Fibroblast of skin of right quadriceps (primary cell): ENCODE results near the gene R3HDM2.

Source experiments
- DNase-seq: peaks from one replicate; pipeline ENCODE4 v3.0.0-alpha.2; 2013

R3HDM2 gene

DNA sequence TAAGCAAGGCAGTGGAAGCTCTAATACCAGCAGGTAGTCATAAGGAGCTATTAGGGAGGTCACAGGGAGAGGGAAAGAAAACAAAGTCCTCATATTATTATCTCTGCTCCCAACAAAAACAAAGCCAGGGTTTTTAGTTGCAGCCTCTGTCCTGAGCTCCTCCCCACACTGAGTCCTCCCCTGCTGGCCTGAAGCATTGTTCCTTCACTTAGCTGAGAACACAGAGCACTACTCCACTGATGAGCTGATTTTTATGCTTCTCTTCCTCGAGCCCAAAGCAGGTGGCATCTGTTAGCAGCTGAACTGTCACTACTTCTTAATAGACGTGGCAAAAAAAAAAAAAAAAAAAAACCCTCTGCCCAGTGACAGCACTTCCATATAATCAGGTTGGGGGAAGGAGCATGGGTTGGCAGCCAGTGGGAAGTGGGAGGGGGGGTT lies 169.4 kb downstream of the R3HDM2 start:
- DNase-seq: no peak

DNA sequence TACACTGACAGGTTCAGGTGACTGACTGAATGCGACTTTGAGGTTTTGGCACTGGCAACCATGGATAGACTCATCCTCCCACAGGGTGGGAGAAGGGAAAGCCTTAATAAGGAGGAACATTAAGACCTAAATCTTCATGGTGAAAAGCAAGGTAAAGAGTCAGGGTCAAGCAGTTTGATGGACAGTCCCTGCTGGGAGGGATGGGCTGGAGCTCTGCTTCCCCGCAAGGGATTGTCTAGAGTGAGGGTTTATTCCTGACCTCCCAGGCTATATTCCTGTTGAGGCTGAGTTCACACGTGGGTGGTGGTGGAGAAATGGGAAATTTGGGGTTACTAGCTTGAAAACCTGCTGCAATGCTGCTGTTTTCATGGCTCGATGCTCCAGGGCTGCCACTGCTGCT lies 170.5 kb downstream of the R3HDM2 start:
- DNase-seq: no peak

DNA sequence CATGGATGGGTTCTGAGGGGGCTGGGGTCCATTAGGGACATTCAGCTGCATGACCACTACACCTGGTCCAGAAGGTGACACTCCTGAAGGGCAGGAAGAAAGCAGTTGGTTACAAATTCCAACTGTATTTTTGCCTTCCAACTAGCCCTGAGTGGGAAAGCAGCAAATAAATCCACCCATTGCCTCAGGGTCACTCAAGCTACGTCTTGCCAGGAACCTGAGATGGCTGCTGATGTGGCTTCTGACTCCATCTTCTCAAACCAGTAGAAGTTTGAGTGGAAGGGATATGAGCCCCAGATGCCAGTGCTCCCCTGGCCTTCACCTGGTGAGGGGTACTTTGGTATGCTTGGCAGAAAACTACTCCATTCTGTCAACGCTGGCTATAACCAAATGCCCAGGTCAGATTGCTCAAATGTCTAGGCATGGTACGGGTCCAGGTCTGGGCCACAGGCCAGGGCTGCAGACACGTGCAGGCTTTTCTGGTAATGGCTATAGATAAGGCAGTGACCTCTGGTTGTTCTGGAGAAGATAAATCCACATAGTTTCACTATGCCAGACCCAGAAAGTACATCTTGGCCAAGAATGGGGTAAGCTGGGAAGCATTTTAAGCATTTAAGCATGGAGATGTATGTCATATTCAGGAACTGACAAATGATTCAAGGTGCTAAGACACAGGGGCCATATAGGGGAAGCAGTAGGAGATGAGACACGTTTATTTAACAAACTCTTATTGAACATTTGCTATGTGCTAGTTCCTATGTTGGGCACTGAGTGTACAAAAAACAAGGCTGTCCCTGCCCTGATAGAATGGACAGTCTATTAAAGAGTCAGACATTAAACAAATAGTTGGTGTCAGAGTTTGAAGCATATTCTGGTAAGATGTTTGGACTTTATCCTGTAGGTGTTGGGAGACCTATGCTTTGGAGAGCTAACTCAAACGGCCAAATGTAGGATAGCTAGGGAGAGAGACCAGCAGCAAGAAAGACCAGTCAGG lies 171.6 kb downstream of the R3HDM2 start:
- no peak for DNase-seq

DNA sequence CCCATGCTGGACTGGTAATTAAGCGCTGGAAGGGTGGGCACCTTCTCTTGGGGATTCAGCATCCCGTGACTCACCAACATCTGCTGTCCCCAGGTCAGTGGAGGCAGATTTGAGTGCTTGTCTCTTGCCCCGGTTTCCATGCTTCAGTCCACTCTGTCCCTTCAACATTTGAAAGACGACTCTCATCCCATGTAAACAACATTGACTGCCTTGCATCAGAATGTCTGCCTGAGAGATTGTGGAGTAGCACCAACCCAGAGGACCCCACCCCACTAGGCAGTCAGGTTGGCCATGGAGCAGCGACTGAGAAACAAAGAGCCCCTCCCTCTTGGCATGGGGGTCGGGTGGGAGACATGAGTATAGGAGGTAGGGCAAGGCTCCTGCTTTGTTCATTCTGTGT lies 174.9 kb downstream of the R3HDM2 start:
- DNase-seq: no peak

DNA sequence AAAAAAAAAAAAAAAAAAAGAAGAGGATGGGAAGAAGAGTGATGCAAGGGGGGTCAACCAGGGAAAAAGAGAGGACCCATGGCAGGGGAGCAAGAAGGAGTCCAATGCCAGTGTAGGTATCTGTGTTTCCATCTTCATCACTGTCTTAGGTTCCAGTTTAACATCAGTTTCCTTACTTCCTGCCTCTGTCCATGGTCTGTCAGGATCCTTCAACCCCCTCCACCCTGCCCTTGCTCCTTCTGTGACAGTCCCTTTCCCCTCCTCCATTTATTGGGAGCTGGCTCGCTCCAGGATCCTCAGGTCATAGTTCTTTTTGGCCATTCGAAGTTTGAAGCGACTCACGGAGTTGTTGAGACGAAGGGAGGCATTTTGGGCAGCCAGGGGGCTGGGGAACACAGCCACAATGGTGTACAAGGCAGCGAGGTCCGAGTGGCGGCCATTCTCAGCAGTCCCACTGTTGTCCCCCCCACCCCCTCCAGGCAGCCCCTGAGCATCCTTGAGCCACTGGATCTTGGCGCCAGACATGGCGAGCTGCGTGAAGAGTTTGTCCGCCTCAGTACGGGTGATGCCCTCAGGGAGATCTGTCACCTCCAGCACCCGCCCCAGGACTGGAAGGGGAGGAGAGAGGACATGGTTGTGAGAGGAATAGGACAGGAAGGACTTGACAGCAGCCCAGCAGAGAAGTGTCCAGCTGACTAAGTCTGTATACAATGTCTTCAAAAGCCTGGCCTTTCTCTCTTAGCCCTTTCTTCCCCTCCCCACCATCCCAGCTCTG lies 176.2 kb downstream of the R3HDM2 start:
- no peak for DNase-seq

DNA sequence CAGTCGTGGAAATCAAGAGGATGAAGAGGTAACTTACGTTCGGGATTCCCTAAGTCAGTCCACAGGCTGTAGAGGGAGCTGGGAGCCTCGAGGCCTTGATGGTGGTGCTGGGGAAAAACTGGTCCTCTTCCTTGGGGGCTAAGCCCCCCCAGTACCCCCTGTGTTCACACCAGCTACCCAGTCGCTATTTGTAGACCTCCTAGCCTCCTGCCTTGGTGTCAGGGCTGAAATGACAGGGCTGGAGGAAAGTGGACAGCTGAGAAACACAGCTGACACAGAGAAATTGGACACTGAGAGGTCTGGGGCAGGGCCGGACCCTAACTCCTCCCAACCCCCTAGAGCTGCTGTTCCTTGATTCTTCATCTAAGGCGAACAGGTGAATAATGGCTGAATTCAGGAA lies 179.9 kb downstream of the R3HDM2 start, which contains the start of gene STAC3:
TSS of gene STAC3 (minus strand) at position 232 of the 400 bp plus-strand sequence. CDS start 1,551 bp downstream, outside the sequence.
- no peak for DNase-seq

DNA sequence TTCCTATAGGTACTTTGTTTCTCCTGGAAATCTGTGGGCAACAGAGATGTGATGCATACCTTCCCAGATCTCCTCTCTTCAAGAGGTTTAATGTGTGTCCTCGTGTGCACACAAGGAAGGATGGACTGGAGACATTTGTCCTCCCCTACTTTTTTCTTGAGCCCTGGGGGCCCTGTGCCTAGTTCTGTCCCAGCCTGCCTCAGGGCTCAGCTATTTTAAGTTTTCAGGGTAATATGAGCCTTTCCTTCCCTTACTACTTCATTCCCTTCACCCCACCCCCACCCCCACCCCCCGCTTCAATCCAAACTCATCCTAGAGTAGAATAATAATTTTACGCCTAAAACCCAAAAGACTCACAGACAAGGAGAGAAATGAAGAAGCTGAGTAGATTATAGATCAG lies 180.3 kb downstream of the R3HDM2 start:
- no peak for DNase-seq

DNA sequence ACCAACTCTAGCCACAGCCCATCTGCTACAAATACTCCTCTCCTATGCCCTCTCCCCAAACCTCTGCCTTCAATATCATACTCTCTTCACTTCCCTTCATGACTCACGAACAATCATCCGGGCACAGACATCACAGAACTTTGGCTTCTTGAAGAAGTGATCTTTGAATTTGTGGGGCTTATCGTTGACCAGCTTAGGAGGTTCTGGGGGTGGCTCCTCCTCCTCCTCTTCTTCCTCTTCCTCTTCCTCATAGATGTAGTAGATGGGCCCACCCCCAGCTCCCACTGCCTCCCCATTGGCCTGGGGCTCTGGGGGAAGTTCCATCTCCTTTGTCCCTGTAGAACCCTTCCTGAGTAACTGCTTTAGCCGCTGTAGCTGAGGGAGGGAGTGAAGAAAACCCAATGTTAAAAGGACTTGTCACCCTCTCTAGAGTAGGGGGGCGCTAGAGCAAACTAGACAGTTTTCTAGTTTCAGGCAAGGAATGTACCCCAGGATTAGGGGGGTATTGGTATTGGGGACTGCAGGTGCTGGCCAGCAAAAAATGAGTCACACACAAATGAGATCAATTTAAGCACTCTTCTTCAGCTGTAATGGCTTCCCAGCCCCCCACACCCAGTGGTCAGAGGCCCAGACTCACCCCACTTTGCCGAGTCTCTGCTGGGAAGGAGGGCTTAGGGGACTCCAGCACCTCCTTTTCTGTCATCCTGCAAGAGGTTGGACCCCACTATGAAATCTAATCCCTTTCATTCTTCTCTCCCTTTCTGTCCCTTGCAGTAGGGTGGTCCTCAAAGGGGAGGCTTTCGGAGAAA lies 181.7 kb downstream of the R3HDM2 start:
- no peak for DNase-seq

DNA sequence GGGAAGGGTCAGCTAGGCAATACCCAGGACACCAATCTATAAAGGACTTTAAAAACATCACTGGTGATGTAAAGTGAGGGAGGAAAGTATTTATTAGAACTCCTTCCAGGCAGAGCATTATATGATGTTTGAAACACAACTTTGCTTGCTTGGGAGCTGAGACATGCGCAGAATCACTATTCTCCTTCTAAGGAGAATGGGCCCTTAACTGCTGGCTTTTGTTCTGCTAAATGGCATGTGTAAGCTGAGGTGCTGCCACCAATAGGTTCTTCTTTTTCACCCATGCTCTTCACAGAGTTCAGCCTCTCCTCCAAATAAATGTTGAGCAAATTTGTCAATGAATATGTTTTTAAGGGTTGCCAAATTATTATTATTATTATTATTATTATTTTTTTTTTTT lies 183.8 kb downstream of the R3HDM2 start:
- no peak for DNase-seq

DNA sequence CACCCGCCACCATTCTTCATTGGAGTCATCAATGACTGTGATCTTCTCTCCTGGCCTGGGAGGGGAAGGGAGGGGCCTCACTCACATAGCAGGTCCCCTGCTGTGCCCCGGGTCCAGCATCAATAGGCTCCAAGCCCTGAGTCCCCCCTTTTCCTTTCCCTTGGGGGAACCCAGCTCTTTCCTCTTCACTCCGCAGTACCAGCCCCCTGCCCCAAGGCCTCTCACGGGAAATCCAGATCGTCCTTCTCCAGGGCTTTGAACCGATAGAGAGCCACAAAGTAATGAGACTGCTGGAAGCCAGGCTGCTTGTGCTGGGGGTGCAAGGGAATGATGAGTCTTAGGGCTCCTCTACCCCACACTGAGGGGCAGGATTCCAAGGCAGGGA lies 186.5 kb downstream of the R3HDM2 start:
- DNase-seq: no peak

DNA sequence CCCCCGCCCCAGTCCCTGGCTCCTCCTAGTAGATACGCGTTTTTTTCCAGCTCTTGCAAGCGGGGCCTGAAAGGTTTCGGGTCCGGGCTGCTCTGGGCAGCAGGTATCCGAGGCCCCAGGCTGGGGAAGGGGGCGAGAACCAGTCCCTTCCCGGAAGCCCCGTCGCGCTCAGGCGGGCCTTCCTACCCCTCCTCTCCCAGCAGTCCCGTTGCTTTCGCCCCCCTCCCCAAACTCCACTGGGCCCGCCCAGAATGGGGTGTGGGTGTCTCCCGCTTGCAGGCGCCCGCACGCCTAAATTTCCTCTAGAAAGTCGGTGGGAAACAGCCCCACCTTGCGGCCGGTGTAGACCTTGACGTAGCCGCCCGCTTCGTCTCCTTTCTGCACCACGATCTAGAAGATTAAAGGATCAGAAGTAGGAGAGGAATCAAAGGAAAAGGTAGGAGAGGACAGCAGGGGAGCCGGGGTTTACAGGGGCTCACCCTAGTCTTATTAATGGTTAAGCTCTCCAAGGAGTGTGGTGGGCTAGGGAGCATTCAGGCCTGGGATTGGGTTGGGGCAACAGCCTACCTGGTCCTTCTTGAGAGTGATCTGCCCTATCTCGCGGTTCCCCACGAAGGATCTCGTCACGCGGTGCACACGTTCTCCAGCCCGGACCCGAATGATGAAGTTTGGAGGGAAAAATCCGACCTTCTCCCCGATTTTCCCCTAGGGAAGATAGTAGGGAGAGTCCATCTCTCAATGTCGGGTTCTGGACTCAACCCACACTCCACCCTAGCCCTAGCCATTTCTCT lies 187.1 kb downstream of the R3HDM2 start:
- DNase-seq: peak; percentile 69

DNA sequence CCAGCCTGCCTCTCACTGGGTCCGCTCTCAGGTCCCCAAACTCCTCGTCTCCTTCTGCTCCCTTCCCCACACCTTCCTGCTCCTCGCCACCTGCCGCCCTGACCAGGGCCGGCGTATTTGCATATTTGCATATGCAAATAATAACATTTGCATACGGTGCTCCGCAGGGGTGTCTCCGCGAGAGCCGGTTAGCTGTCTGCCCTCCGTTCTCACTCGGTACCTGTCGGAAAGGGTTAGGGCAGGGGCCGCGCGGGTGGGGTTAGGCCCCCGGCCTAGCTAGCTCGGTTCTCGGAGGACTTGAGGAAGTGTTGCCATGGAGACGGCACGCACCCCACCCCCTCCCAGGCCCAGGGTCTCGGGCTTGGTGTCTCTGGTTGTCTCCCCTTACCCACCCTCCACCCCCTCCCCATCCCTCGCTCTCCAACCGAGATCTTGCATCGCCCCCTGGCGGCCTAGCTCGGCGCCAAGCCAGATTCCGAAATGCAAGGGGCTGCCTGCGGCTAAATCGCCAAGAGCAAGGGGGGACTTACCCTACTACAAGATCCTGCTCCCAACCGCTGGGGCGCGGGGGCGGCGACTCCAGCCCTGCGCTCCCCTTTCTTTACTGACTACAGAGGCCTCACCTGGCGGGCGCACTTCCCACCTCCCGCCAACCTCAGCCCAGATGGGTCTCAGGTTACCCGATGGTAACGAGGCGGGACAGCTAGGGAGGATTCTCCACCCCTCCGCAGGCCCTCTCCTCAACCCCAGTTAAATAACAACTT lies 188.0 kb downstream of the R3HDM2 start:
- DNase-seq: peak; percentile 54

DNA sequence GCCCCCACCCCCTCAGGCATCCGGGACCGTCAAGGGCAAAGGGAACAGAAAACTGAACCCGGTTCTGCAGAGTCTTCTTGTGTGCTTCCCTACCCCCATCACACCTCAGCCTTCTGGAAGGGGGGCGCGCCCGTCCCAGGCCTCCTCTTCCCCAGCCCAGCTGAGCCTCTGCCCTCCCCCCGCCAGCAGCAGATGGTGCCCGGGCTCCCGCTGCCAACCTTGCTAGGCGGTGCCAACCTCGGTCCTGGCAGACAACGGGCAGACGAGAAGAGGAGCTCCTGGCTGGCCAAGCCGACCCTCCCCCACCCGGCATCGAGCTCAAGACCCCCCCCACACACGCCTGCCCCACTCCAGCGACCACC lies 188.5 kb downstream of the R3HDM2 start:
- DNase-seq: no peak

DNA sequence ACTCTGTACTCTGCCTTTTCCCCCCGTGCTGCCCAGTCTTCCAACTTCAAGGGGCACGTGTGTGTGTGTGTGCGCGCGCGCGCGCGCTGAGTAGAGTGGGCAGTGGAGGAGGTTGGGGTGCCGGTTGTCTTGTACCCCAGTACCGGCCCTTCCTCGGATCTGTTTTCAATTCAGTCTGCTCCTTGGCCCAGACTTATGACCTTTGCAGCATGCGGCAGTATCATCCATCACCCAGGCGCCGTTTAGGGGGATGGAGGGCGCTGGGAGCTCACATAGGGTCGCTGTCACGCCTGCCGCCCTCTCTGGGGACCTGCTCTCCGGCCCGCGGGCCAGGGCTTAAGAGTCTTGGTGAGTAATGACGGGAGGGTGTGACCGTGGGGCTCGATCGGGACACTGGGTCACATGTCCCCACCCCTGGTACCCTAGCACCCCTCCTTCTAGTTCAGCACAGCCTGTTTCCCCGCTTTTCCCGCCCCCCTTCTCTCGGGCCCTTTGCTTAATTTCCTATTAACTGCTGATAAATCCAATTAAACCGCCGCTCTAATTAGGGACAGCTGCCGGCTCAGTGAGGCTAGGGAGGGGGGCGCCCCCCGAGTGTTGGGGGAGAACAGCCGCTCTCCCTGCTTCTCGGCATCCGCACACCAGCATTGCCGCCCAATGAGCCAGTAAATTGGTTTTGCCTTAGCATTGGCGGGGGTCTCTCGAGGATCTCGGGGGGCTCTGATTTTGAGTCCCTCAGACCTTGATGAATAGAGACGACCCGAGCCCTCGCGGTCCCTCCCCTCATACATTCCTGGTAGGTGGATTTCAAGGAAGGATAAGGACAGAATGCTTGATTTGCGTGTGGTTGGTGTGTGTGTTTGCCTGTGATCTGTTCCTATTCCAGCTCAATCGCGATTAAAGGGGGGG lies 189.2 kb downstream of the R3HDM2 start:
- DNase-seq: no peak

DNA sequence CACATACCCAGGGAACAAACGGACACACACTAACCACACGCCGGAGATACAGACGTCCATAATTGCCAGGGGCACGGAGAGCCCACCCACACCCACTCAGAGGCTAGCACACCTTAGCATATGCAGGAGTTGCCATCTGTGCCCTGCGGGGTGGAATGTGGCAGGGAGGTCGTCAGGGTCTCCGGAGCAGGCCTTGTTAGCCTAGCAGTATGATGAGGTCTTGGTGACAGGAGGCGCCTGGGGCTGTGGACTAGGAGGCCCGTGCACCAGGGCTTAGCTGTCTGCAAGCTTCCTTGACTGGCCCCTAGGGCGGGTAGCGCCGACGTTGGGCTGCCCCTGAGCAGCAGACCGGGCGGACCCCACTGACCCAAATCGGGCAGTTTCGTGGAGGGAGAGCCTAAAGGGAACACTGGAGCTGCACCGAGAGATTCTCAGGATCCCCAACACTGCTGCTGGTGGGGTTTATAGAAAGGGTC lies 189.9 kb downstream of the R3HDM2 start:
- no peak for DNase-seq

DNA sequence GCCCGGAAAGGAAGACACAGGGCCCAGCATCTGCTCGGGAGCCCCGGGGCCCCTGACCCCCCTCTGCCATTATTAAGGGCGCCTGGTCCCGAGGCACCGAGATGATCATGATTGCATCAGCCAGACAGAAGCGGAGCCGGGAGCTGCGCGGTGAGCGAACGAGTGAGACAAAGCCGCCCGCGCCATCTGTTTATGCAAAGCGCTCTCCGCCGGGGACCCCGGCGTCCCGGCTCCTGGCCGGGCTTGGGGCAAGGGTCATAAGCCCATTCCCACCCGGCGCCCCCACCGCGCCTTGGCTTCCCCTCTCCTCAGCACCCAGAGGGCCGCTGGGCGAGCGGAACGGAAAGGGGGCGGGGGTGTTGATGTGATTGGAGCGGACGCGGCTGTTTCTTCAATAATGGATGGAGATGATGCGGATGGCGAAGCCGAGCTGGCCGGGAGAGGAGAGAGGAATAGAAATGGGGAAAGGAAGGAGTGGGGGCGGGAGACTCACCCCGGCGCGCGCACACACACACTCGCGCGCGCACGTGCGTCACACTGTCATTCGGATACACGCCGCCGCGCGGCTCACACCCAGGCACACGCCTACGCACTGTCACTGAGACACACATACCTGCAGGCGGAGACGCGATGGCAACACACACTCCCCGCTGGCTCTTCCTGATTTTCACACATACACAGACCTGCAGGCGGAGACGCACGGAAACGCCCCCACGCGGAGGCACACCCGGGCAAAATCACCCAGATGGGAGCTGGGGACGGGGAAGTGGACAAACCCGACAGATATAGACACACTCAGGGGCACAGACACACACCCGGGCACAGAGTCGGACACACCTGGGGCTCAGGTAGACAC lies 190.5 kb downstream of the R3HDM2 start:
- DNase-seq: peak; percentile 68

DNA sequence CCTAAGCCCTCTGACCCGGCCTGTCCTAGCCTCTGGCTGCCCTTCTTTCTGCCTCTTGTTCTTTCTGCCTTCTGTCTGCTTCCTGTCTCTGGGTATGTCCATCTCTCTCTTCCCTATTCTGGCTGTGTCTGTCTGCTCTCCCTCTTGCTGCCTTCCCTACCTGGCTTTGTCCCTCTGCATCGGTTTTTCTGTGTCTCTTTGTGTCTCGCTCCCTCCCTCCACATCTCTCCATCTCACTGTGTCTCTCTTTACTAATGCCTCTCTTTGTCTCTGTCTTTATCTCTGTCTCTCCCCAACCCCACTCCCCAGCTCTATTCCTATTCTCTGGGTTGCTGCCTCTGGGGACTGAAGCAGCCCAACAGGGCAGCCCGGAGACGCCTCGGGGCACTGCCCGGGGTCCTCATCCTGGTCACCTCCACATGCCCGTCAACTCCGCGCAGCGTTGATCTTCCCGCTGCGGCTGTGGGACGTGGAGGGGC lies 191.2 kb downstream of the R3HDM2 start:
- DNase-seq: no peak

DNA sequence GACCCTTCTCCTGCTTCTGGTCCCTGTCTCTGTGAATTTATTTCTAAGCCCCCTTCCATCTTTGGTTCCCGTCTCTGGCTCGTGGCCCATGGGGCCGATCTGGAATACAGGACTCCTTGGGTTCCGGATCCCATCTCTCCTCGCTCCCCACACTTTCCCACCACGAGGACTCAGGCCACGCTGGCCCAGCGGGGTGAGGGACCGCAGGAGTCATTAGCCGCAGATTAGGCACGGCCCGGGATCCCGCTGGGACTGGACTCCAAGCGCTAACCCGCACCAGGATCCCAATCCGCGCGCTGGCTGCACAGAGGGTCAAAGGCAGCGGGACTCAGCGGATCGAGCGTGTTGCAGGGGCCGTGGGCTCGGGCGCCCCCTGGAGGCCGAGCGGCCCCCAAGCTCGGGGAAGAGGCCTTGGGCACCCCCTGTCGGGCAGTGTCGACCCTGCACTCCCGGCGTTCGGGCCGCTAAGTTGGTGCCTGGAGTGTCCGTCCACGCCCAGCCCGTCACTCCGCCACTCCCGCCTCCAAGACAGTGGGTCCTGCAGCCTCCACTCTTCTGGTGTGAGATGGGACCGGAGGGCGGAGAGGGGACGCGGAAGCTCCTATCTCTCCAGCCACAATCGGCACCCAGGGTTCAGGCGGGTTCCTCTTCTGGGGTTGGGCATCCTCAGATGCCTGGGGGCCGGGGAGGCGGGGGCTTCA lies 191.8 kb downstream of the R3HDM2 start:
- peak; percentile 86 for DNase-seq
